IMR-90 (cell line): ENCODE measurements around the gene CNPY2. TPM values are rescaled to one million over a fixed set of nuclear protein-coding genes. Genes with fewer than 3 reads are reported as not detected.

Experiments used
- ATAC-seq: fragments of 200-7000 bp; cut with Tn5 transposase; 2 replicates; pipeline ENCODE4 v1.9.1; 2020; ENCODE audit warnings: low read depth, mild to moderate bottlenecking, moderate library complexity
- BruUV-seq: library from RNA; stranded (reverse); fragments of 400-500 nt; replicated peaks from 2 replicates; lab custom pipeline; 2021; lab: Mats Ljungman, UMichigan
- CTCF ChIA-PET: fragments of 300-600 bp; formaldehyde crosslinking; extraction: SDS; loops from one replicate; lab custom pipeline; 2021; ENCODE audit warnings: antibody characterized with exemption; lab: Yijun Ruan, JAX
- POLR2A ChIA-PET: fragments of 300-600 bp; sonication (Branson Sonifier 250); formaldehyde crosslinking; loops from one replicate; lab custom pipeline; 2022; ENCODE audit warnings: antibody characterized with exemption; ENCODE audit not compliant: unreplicated experiment; lab: Charles Lee
- DNase-seq: peaks from one replicate; pipeline ENCODE4 v3.0.0; 2013
- H2AFZ ChIP-seq: replicated peaks from 2 replicates; pipeline ENCODE3; 2013; ENCODE audit warnings: low read length, mild to moderate bottlenecking; ENCODE audit not compliant: poor library complexity
- H2AK5ac ChIP-seq: 2 replicates; pipeline ENCODE4 v1.6.1; 2013; ENCODE audit warnings: low read depth, low read length, inconsistent platforms
- H2AK9ac ChIP-seq: replicated peaks from 2 replicates; pipeline ENCODE3; 2013; ENCODE audit warnings: mild to moderate bottlenecking, low read depth, low read length, moderate library complexity; ENCODE audit not compliant: poor library complexity
- H2BK120ac ChIP-seq: 2 replicates; pipeline ENCODE4 v1.6.1; 2013; ENCODE audit warnings: low read depth, low read length, inconsistent platforms
- H2BK15ac ChIP-seq: 3 replicates; pipeline ENCODE4 v1.6.1; 2013; ENCODE audit warnings: low read depth, low read length, inconsistent platforms
- H2BK20ac ChIP-seq: 2 replicates; pipeline ENCODE4 v1.6.1; 2013; ENCODE audit warnings: low read depth, mild to moderate bottlenecking, inconsistent platforms, low read length, moderate library complexity
- H2BK5ac ChIP-seq: 2 replicates; pipeline ENCODE4 v1.6.1; 2013; ENCODE audit warnings: mild to moderate bottlenecking, low read depth, low read length, inconsistent platforms; ENCODE audit not compliant: poor library complexity, severe bottlenecking
- H3K14ac ChIP-seq: replicated peaks from 2 replicates; pipeline ENCODE4 v1.6.1; 2013; ENCODE audit warnings: low read depth, low read length, inconsistent platforms
- H3K18ac ChIP-seq: 2 replicates; pipeline ENCODE4 v1.6.1; 2013; ENCODE audit warnings: low read depth, low read length, control low read depth
- H3K23ac ChIP-seq: 2 replicates; pipeline ENCODE4 v1.6.1; 2013; ENCODE audit warnings: low read depth, low read length, inconsistent platforms
- H3K27ac ChIP-seq: 2 replicates; pipeline ENCODE4 v1.5.1; 2013; ENCODE audit warnings: mild to moderate bottlenecking, control low read depth, low read length; ENCODE audit not compliant: insufficient read depth
- H3K27me3 ChIP-seq: 2 replicates; pipeline ENCODE4 v1.6.1; 2013; ENCODE audit warnings: low read length; ENCODE audit not compliant: control insufficient read depth, insufficient read depth
- H3K36me3 ChIP-seq: 2 replicates; pipeline ENCODE4 v1.6.1; 2013; ENCODE audit warnings: low read length, mixed read lengths; ENCODE audit not compliant: control insufficient read depth, insufficient read depth
- H3K4ac ChIP-seq: 2 replicates; pipeline ENCODE4 v1.6.1; 2013; ENCODE audit warnings: low read depth, low read length, inconsistent platforms
- H3K4me1 ChIP-seq: 2 replicates; pipeline ENCODE4 v1.6.1; 2013; ENCODE audit warnings: low read length, mixed read lengths; ENCODE audit not compliant: control insufficient read depth, insufficient read depth
- H3K4me2 ChIP-seq: 2 replicates; pipeline ENCODE4 v1.6.1; 2013; ENCODE audit warnings: low read depth, mild to moderate bottlenecking, control low read depth, low read length, moderate library complexity
- H3K4me3 ChIP-seq: 2 replicates; pipeline ENCODE4 v1.5.1; 2013; ENCODE audit warnings: low read depth, mild to moderate bottlenecking, control low read depth, low read length, moderate library complexity; ENCODE audit not compliant: insufficient read depth
- H3K56ac ChIP-seq: 2 replicates; pipeline ENCODE4 v1.6.1; 2013; ENCODE audit warnings: low read length, inconsistent platforms; ENCODE audit not compliant: insufficient read depth; ENCODE audit errors: extremely low read depth
- H3K79me1 ChIP-seq, 2 experiments: 2 replicates each; pipeline ENCODE4 v1.6.1; 2013; ENCODE audit warnings: low read length in 2 of 2, inconsistent platforms in 1 of 2, low read depth in 1 of 2
- H3K9ac ChIP-seq: 2 replicates; pipeline ENCODE4 v1.6.1; 2013; ENCODE audit warnings: low read depth, low read length, control low read depth
- H3K9me1 ChIP-seq: 2 replicates; pipeline ENCODE4 v1.6.1; 2013; ENCODE audit warnings: low read length, inconsistent platforms; ENCODE audit not compliant: insufficient read depth
- H3K9me3 ChIP-seq: 2 replicates; pipeline ENCODE4 v1.6.1; 2013; ENCODE audit warnings: low read length; ENCODE audit not compliant: control insufficient read depth, insufficient read depth
- H4K20me1 ChIP-seq: 2 replicates; pipeline ENCODE4 v1.6.1; 2013; ENCODE audit warnings: low read length, inconsistent platforms; ENCODE audit not compliant: insufficient read depth
- H4K5ac ChIP-seq: 2 replicates; pipeline ENCODE4 v1.6.1; 2013; ENCODE audit warnings: mild to moderate bottlenecking, low read depth, low read length, control low read depth
- H4K8ac ChIP-seq, 2 experiments: 2 replicates each; pipeline ENCODE4 v1.6.1; 2013; ENCODE audit warnings: low read depth in 2 of 2, low read length in 2 of 2, control low read depth in 1 of 2, inconsistent platforms in 1 of 2
- H4K91ac ChIP-seq: 2 replicates; pipeline ENCODE4 v1.6.1; 2013; ENCODE audit warnings: low read depth, low read length, inconsistent platforms; ENCODE audit not compliant: insufficient read depth
- NFE2L2 ChIP-seq: fragments of 150-350 bp; IDR thresholded peaks from 2 replicates; pipeline ENCODE4 v1.6.1; 2016; ENCODE audit warnings: low read depth, mild to moderate bottlenecking, low read length
- RAD21 ChIP-seq: IDR thresholded peaks from 2 replicates; pipeline ENCODE4 v1.6.1; 2012; ENCODE audit warnings: low read length, improper control_type of control experiment
- RCOR1 ChIP-seq: IDR thresholded peaks from 2 replicates; pipeline ENCODE4 v1.6.1; 2012; ENCODE audit warnings: mild to moderate bottlenecking, low read length, improper control_type of control experiment; ENCODE audit not compliant: insufficient replicate concordance
- WGBS, 2 experiments: methylation state at CpG; one replicate each; pipeline versions ENCODE4 v1.1.5 to v1.1.7; 2013; ENCODE audit warnings: missing lambda C conversion rate in 2 of 2; ENCODE audit not compliant: insufficient read length in 1 of 2; ENCODE audit errors: extremely low coverage in 2 of 2; 5-methylcytosine and 5-hydroxymethylcytosine counted together
- dilution Hi-C: fragments of 300-500 bp; cut with HindIII; formaldehyde crosslinking; loops from one replicate; pipeline ENCODE4 v1.14.3; 2018; ENCODE audit warnings: low sequenced_read_pairs; ENCODE audit not compliant: unreplicated experiment
- in situ Hi-C: fragments of 300-500 bp; cut with MboI; formaldehyde crosslinking; loops from 3 replicates; pipeline ENCODE4 v1.14.3; 2019; ENCODE audit warnings: low sequenced_read_pairs, inconsistent platforms, mixed read lengths
- intact Hi-C: fragments of 100-400 bp; cut with micrococcal nuclease; formaldehyde crosslinking; loops from 2 replicates; pipeline ENCODE4 v1.10.0; 2022
- polyA plus RNA-seq, 3 experiments: library from polyadenylated mRNA; depleted of rRNA; stranded (reverse); fragments of >200 nt; gene quantifications; 2 replicates each; pipeline ENCODE4 v1.2.3, GENCODE V29; 2012; ENCODE audit warnings: low replicate concordance in 1 of 3
- total RNA-seq: library from RNA; depleted of rRNA; stranded (reverse); fragments of >200 nt; gene quantifications from 2 replicates; pipeline ENCODE4 v1.2.3, GENCODE V29; 2012

The CNPY2 gene
- total and polyA plus RNA-seq, 2 of the 4 experiments (the other 2 are of a cell fraction): 65.2 to 175 TPM

GRCh38 chr12:56341616-56342015 lies 25.8 kb upstream of the CNPY2 start:
- H3K79me1 ChIP-seq: peaks cover 0 to 4% of the 10 kb centered on the region in 2 experiments; a peak in 1 of 4 replicates
- no peak overlapping the region for H2AFZ ChIP-seq
- no peaks in the 10 kb centered on the region for H3K9me3 ChIP-seq
- WGBS, 2 experiments: no CpG with 5 or more reads among the region's 1 CpG
- no TSS peak for BruUV-seq
- H3K36me3 ChIP-seq: peaks cover 40% of the 10 kb centered on the region
- no peak overlapping the region for H4K8ac ChIP-seq
- H3K9me1 ChIP-seq: peaks cover 5% of the 10 kb centered on the region; the same call in 1 of the 2 replicates
- no peak for DNase-seq
- no peak overlapping the region for H3K4me2 ChIP-seq
- no peak overlapping the region for H2BK20ac ChIP-seq
- no peak overlapping the region for H4K91ac ChIP-seq
- H2BK120ac ChIP-seq: no peak overlapping the region
- H4K5ac ChIP-seq: no peak overlapping the region
- H3K9ac ChIP-seq: no peak overlapping the region
- no peak overlapping the region for H3K4me3 ChIP-seq
- H4K20me1 ChIP-seq: no peaks in the 10 kb centered on the region; the same call in 1 of the 2 replicates
- dilution Hi-C loops (no loop called here), in situ Hi-C loops (no loop called here), intact Hi-C loops (no loop called here)
- TF ChIP-seq RAD21 (no peak), NFE2L2 (no peak), RCOR1 (no peak)
- H3K4ac ChIP-seq: no peak overlapping the region
- H3K56ac ChIP-seq: no peak overlapping the region
- no peak overlapping the region for H3K23ac ChIP-seq
- H2BK15ac ChIP-seq: no peak overlapping the region
- no peak overlapping the region for H2AK9ac ChIP-seq
- ChIA-PET CTCF (interaction anchor here (0.9 to 1.1 kb wide), 2 partner anchors 11 to 122 kb away, joined by 3 to 6 read pairs; no protein-coding TSS in a partner anchor), POLR2A (no interaction called here)
- H3K14ac ChIP-seq: no peak overlapping the region
- no peak overlapping the region for H2BK5ac ChIP-seq
- no peak overlapping the region for H3K27ac ChIP-seq
- H3K4me1 ChIP-seq: no peaks in the 10 kb centered on the region
- no peak overlapping the region for H3K18ac ChIP-seq
- H3K27me3 ChIP-seq: no peaks in the 10 kb centered on the region
- no peak overlapping the region for H2AK5ac ChIP-seq
- ATAC-seq: no peak
